Natural killer cell treated with Interleukin-12 subunit alpha and Interleukin-12 subunit beta and Interleukin-15 and Interleukin-18, amount 100 ng/mL, for 72 hours (primary cell): ENCODE results near the gene BMERB1. TPM values are rescaled to one million over a fixed set of nuclear protein-coding genes. Genes with fewer than 3 reads are reported as not detected.
"Not testable (repeated sequence)": the region's sequence is repeated elsewhere in the genome, so short reads cannot be mapped to it uniquely, and the experiment has no call there.

ENCODE experiments used
- ATAC-seq, 2 donors: fragments of 150-1000 bp; cut with Tn5 transposase in 1 of 2; sonication (Bioruptor Pico), chemical (Tn5 transposase) in 1 of 2; 2 replicates each; pipeline ENCODE4 v1.10.0; 2021
- DNase-seq: peaks from one replicate; pipeline ENCODE4 v3.0.0; 2022; ENCODE audit warnings: low spot score
- H3K27ac Mint-ChIP-seq, 2 donors: 1 replicate in 1 of 2; 2 replicates in 1 of 2; pipeline ENCODE4 v1.8.0; 2022; ENCODE audit warnings: mixed read lengths in 2 of 2, mild to moderate bottlenecking in 1 of 2, moderate library complexity in 1 of 2
- H3K27me3 Mint-ChIP-seq, 2 donors: 1 replicate in 1 of 2; 2 replicates in 1 of 2; pipeline ENCODE4 v1.8.0; 2022; ENCODE audit warnings: mixed read lengths in 2 of 2
- H3K36me3 Mint-ChIP-seq: one replicate; pipeline ENCODE4 v1.8.0; 2022; ENCODE audit warnings: mixed read lengths
- H3K4me1 Mint-ChIP-seq, 2 donors: 1 replicate in 1 of 2; 2 replicates in 1 of 2; pipeline ENCODE4 v1.8.0; 2022; ENCODE audit warnings: low read depth in 2 of 2, mixed read lengths in 2 of 2, mild to moderate bottlenecking in 1 of 2
- H3K4me3 Mint-ChIP-seq: one replicate; pipeline ENCODE4 v1.8.0; 2022; ENCODE audit warnings: mixed read lengths
- H3K9me3 Mint-ChIP-seq: 2 replicates; pipeline ENCODE4 v1.8.0; 2022; ENCODE audit warnings: mixed read lengths
- total RNA-seq, 2 donors: library from RNA; stranded (reverse); gene quantifications; one replicate each; pipeline ENCODE4 v1.2.3, GENCODE V29; 2022

The BMERB1 gene
- total RNA-seq, 2 donors from 2014 or later, result 5.4 to 7.3 TPM

- H3K4me1 Mint-ChIP-seq, result no peaks in the 10 kb centered on the region
- no peak overlapping the region for H3K27ac Mint-ChIP-seq
- DNase-seq (no peak), ATAC-seq (no peak)
- no peaks in the 10 kb centered on the region for H3K27me3 Mint-ChIP-seq
- H3K36me3 Mint-ChIP-seq, result no peaks in the 10 kb centered on the region
- no peak overlapping the region for H3K4me3 Mint-ChIP-seq
- no peaks in the 10 kb centered on the region for H3K9me3 Mint-ChIP-seq
Measured at GRCh38 chr16:15404792-15405191, 29.6 kb upstream of the BMERB1 start.

GRCh38 chr16:15407756-15408155, 26.6 kb upstream of the BMERB1 start:
- H3K36me3 Mint-ChIP-seq, result not testable (repeated sequence)

GRCh38 chr16:15409476-15409875, 24.9 kb upstream of the BMERB1 start:
- not testable (repeated sequence) for ATAC-seq, H3K27me3 Mint-ChIP-seq, H3K4me3 Mint-ChIP-seq, H3K36me3 Mint-ChIP-seq, H3K4me1 Mint-ChIP-seq, H3K9me3 Mint-ChIP-seq, H3K27ac Mint-ChIP-seq, DNase-seq

More at GRCh38 chr16:15407756-15408155, 26.6 kb upstream of the BMERB1 start:
- H3K27ac Mint-ChIP-seq, H3K4me3 Mint-ChIP-seq, DNase-seq, H3K4me1 Mint-ChIP-seq, ATAC-seq, H3K27me3 Mint-ChIP-seq, H3K9me3 Mint-ChIP-seq: not testable (repeated sequence)

GRCh38 chr16:15415511-15415985, 18.8 kb upstream of the BMERB1 start:
- Mint-ChIP-seq H3K27me3 (peaks cover 6 to 12% of the 10 kb centered on the region in 2 donors), H3K36me3 (no peaks in the 10 kb centered on the region)
- no peak for DNase-seq

GRCh38 chr16:15417197-15417596, 17.2 kb upstream of the BMERB1 start:
- H3K27me3 Mint-ChIP-seq, result peaks cover 8 to 19% of the 10 kb centered on the region in 2 donors
- H3K27ac Mint-ChIP-seq, result no peak overlapping the region
- ATAC-seq, result no peak
- DNase-seq, result no peak
- no peak overlapping the region for H3K4me3 Mint-ChIP-seq
- H3K9me3 Mint-ChIP-seq, result no peaks in the 10 kb centered on the region
- no peaks in the 10 kb centered on the region for H3K4me1 Mint-ChIP-seq
- no peaks in the 10 kb centered on the region for H3K36me3 Mint-ChIP-seq

More at GRCh38 chr16:15415511-15415985, 18.8 kb upstream of the BMERB1 start:
- no peak overlapping the region for H3K4me3 Mint-ChIP-seq
- no peaks in the 10 kb centered on the region for H3K4me1 Mint-ChIP-seq
- no peak overlapping the region for H3K27ac Mint-ChIP-seq
- ATAC-seq, result no peak
- no peaks in the 10 kb centered on the region for H3K9me3 Mint-ChIP-seq

- H3K9me3 Mint-ChIP-seq, result no peaks in the 10 kb centered on the region
- H3K4me3 Mint-ChIP-seq, result no peak overlapping the region
- H3K27me3 Mint-ChIP-seq, result peaks cover 8 to 19% of the 10 kb centered on the region in 2 donors
- no peaks in the 10 kb centered on the region for H3K4me1 Mint-ChIP-seq
- no peaks in the 10 kb centered on the region for H3K36me3 Mint-ChIP-seq
- ATAC-seq, result no peak
- DNase-seq, result no peak
- no peak overlapping the region for H3K27ac Mint-ChIP-seq
Measured at GRCh38 chr16:15418206-15418605, 16.2 kb upstream of the BMERB1 start.

- H3K9me3 Mint-ChIP-seq, H3K27ac Mint-ChIP-seq, H3K4me1 Mint-ChIP-seq, DNase-seq, H3K36me3 Mint-ChIP-seq, H3K4me3 Mint-ChIP-seq, ATAC-seq: not testable (repeated sequence)
- peaks cover 8 to 15% of the 10 kb centered on the region in 2 donors for H3K27me3 Mint-ChIP-seq
Measured at GRCh38 chr16:15421696-15422095, 12.7 kb upstream of the BMERB1 start.

- ATAC-seq (no peak), DNase-seq (no peak)
- no peak overlapping the region for H3K27ac Mint-ChIP-seq
- H3K9me3 Mint-ChIP-seq, result no peaks in the 10 kb centered on the region
- H3K4me3 Mint-ChIP-seq, result no peak overlapping the region
- no peaks in the 10 kb centered on the region for H3K4me1 Mint-ChIP-seq
- H3K27me3 Mint-ChIP-seq, result peaks cover 8 to 15% of the 10 kb centered on the region in 2 donors
- H3K36me3 Mint-ChIP-seq, result no peaks in the 10 kb centered on the region
Measured at GRCh38 chr16:15422222-15422621, 12.2 kb upstream of the BMERB1 start.

GRCh38 chr16:15425861-15426260, 8.5 kb upstream of the BMERB1 start:
- Mint-ChIP-seq H3K4me3 (no peak overlapping the region), H3K27me3 (peaks cover 5 to 15% of the 10 kb centered on the region in 2 donors), H3K27ac (no peak overlapping the region), H3K4me1 (no peaks in the 10 kb centered on the region), H3K36me3 (no peaks in the 10 kb centered on the region), H3K9me3 (no peaks in the 10 kb centered on the region)
- DNase-seq (no peak), ATAC-seq (no peak)

GRCh38 chr16:15426796-15427195, 7.6 kb upstream of the BMERB1 start:
- no peaks in the 10 kb centered on the region for H3K36me3 Mint-ChIP-seq
- H3K27me3 Mint-ChIP-seq, result peaks cover 3 to 8% of the 10 kb centered on the region in 2 donors
- no peaks in the 10 kb centered on the region for H3K4me1 Mint-ChIP-seq
- H3K27ac Mint-ChIP-seq, result no peak overlapping the region
- no peaks in the 10 kb centered on the region for H3K9me3 Mint-ChIP-seq
- DNase-seq (no peak), ATAC-seq (no peak)
- no peak overlapping the region for H3K4me3 Mint-ChIP-seq

- no peaks in the 10 kb centered on the region for H3K9me3 Mint-ChIP-seq
- no peaks in the 10 kb centered on the region for H3K36me3 Mint-ChIP-seq
- no peak overlapping the region for H3K27ac Mint-ChIP-seq
Measured at GRCh38 chr16:15427648-15428239, 6.6 kb upstream of the BMERB1 start.

GRCh38 chr16:15430884-15431283, 3.5 kb upstream of the BMERB1 start:
- ATAC-seq, H3K27ac Mint-ChIP-seq, H3K36me3 Mint-ChIP-seq, H3K9me3 Mint-ChIP-seq, H3K4me3 Mint-ChIP-seq, DNase-seq: not testable (repeated sequence)
- peaks cover 10 to 12% of the 10 kb centered on the region in 2 donors for H3K4me1 Mint-ChIP-seq
- peaks cover 14 to 16% of the 10 kb centered on the region in 2 donors for H3K27me3 Mint-ChIP-seq

More at GRCh38 chr16:15427648-15428239, 6.6 kb upstream of the BMERB1 start:
- Mint-ChIP-seq H3K27me3 (peaks cover 3 to 8% of the 10 kb centered on the region in 2 donors), H3K4me3 (no peak overlapping the region), H3K4me1 (no peaks in the 10 kb centered on the region)
- DNase-seq, result no peak
- no peak for ATAC-seq

GRCh38 chr16:15434079-15434424, 336 bp upstream of the BMERB1 start:
- Mint-ChIP-seq H3K4me1 (peaks cover 12 to 13% of the 10 kb centered on the region in 2 donors), H3K9me3 (no peaks in the 10 kb centered on the region), H3K27ac (no peak overlapping the region), H3K36me3 (no peaks in the 10 kb centered on the region), H3K4me3 (peak overlapping the region; percentile 77), H3K27me3 (peaks cover 11 to 19% of the 10 kb centered on the region in 2 donors)
- ATAC-seq (peak in 1 of 2 donors; percentile 58), DNase-seq (no peak)

- DNase-seq (no peak), ATAC-seq (peak in 1 of 2 donors; percentile 46)
- no peak overlapping the region for H3K27ac Mint-ChIP-seq
- no peaks in the 10 kb centered on the region for H3K9me3 Mint-ChIP-seq
- peak overlapping the region; percentile 58 for H3K4me3 Mint-ChIP-seq
- H3K36me3 Mint-ChIP-seq, result no peaks in the 10 kb centered on the region
- peaks cover 11 to 19% of the 10 kb centered on the region in 2 donors for H3K27me3 Mint-ChIP-seq
- peaks cover 12 to 13% of the 10 kb centered on the region in 2 donors for H3K4me1 Mint-ChIP-seq
Measured at GRCh38 chr16:15435216-15435864, 952 bp downstream of the BMERB1 start.
